Activated CD4-positive, alpha-beta T cell treated with anti-CD3 and anti-CD28 coated beads for 48 hours (primary cell): ENCODE measurements around the gene STYXL2.

Source experiments
- DNase-seq: peaks from one replicate; pipeline ENCODE4 v3.0.0-alpha.2; 2020

Gene STYXL2

GRCh38 chr1:167137793-167138510 lies 44.1 kb downstream of the STYXL2 start:
- no peak for DNase-seq

- no peak for DNase-seq
Measured at GRCh38 chr1:167138703-167139102, 44.8 kb downstream of the STYXL2 start.

DNA sequence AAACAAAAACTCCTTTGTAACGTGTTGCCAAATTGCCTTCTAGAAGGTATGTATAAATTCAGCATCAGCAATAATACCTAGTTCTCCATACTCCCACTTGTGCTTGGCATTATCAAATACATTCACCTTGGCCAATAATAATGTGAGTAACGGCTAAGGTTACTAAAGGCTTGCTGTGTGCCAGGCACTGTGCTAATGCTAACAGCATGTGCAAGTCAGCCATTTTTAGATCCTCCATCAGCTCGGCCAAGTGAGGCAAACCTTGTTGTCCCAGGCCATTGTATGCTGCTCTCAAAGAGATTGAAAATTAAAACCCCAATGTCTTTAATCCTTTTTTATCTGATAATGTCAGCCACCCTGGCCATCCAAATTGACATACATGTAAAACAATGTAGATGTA lies 48.1 kb downstream of the STYXL2 start:
- no peak for DNase-seq
